ENCODE measurements around the gene TNNT3. TPM values are rescaled to one million over a fixed set of nuclear protein-coding genes. Genes with fewer than 3 reads are reported as not detected.

TNNT3 gene
- total RNA-seq, 2 donors from 2014 or later = 1.6 TPM; not detected in 1

GRCh38 chr11:1909524-1909923 is 10.0 kb upstream of the TNNT3 start:
- 83 to 85% methylated on average over 7 of the region's 7 CpGs for WGBS, 2 donors
- H3K36me3 ChIP-seq (replicated peaks in 1 of 2; ENCODE audit: insufficient read depth in 1 of 2, low read depth in 2 of 2) = no peaks in the 10 kb centered on the region
- H3K27ac ChIP-seq = no peak overlapping the region
- no peak for TF ChIP-seq CTCF (IDR thresholded peaks at IDR 0.05)
- TF ChIP-seq POLR2A (IDR thresholded peaks at IDR 0.05) = no peak
- H3K9me3 ChIP-seq = no peaks in the 10 kb centered on the region
- ATAC-seq = no peak
- no peak for DNase-seq
- intact Hi-C loops (cut with DNase I) = no loop called here
- H3K27me3 ChIP-seq = no peaks in the 10 kb centered on the region
- H3K4me3 ChIP-seq = no peak overlapping the region
- no peaks in the 10 kb centered on the region for H3K4me1 ChIP-seq

GRCh38 chr11:1912289-1912878 is 7.1 kb upstream of the TNNT3 start:
- H3K9me3 ChIP-seq = no peaks in the 10 kb centered on the region
- 82 to 84% methylated on average over 13 of the region's 13 CpGs for WGBS, 2 donors
- no peaks in the 10 kb centered on the region for H3K36me3 ChIP-seq (replicated peaks in 1 of 2; ENCODE audit: insufficient read depth in 1 of 2, low read depth in 2 of 2)
- no peak for DNase-seq
- no peak for ATAC-seq
- intact Hi-C loops (cut with DNase I) = no loop called here
- TF ChIP-seq CTCF (IDR thresholded peaks at IDR 0.05) (no peak), POLR2A (IDR thresholded peaks at IDR 0.05) (no peak)
- H3K4me3 ChIP-seq = no peak overlapping the region
- no peak overlapping the region for H3K27ac ChIP-seq
- H3K4me1 ChIP-seq = no peaks in the 10 kb centered on the region
- H3K27me3 ChIP-seq = no peaks in the 10 kb centered on the region

- WGBS, 2 donors = 85 to 90% methylated on average over 31 of the region's 31 CpGs
- Histone ChIP-seq H3K9me3 (no peaks in the 10 kb centered on the region), H3K27ac (no peak overlapping the region), H3K4me1 (no peaks in the 10 kb centered on the region), H3K27me3 (no peaks in the 10 kb centered on the region), H3K4me3 (no peak overlapping the region), H3K36me3 (replicated peaks in 1 of 2; ENCODE audit: insufficient read depth in 1 of 2, low read depth in 2 of 2) (no peaks in the 10 kb centered on the region)
- DNase-seq (no peak), ATAC-seq (no peak)
- intact Hi-C loops (cut with DNase I) = loop anchor here (2.0 kb wide), 1 partner anchor 23 kb away; no protein-coding TSS in a partner anchor
- TF ChIP-seq POLR2A (IDR thresholded peaks at IDR 0.05) (no peak), CTCF (IDR thresholded peaks at IDR 0.05) (no peak)
Observed at GRCh38 chr11:1913271-1914060, 6.0 kb upstream of the TNNT3 start.

GRCh38 chr11:1915795-1916131 is 3.7 kb upstream of the TNNT3 start:
- no peak for DNase-seq
- H3K9me3 ChIP-seq = no peaks in the 10 kb centered on the region
- no peak overlapping the region for H3K4me3 ChIP-seq
- H3K27me3 ChIP-seq = no peaks in the 10 kb centered on the region
- ATAC-seq = no peak
- TF ChIP-seq CTCF (IDR thresholded peaks at IDR 0.05) = no peak
- no peak for TF ChIP-seq POLR2A (IDR thresholded peaks at IDR 0.05)
- H3K36me3 ChIP-seq (replicated peaks in 1 of 2; ENCODE audit: insufficient read depth in 1 of 2, low read depth in 2 of 2) = no peaks in the 10 kb centered on the region
- H3K4me1 ChIP-seq = no peaks in the 10 kb centered on the region
- 93 to 100% methylated on average over 2 of the region's 2 CpGs for WGBS, 2 donors
- intact Hi-C loops (cut with DNase I) = loop anchor here (1.0 to 2.0 kb wide), 2 partner anchors 21 to 22 kb away; no protein-coding TSS in a partner anchor
- no peak overlapping the region for H3K27ac ChIP-seq

Data from body of pancreas (tissue), 4 donors.